SU-DHL-6 (cell line): Measurements from ENCODE around the gene FAM171A1.

Experiments
- H2AFZ ChIP-seq: fragments of 200-600 bp; sonication (generic); 2 replicates; pipeline ENCODE4 v1.6.1; 2014; ENCODE audit warnings: low read depth, mild to moderate bottlenecking, moderate library complexity, mixed read lengths, antibody characterized with exemption, low read length; ENCODE audit not compliant: severe bottlenecking
- H3F3A ChIP-seq: fragments of 200-600 bp; shearing (Covaris generic); 2 replicates; pipeline ENCODE4 v1.6.0; 2016; ENCODE audit warnings: antibody characterized with exemption, mild to moderate bottlenecking; ENCODE audit not compliant: insufficient read depth
- H3K27ac ChIP-seq: fragments of 200-600 bp; sonication (generic); 2 replicates; pipeline ENCODE4 v1.5.1; 2016; ENCODE audit warnings: low read depth, mild to moderate bottlenecking, low read length, moderate library complexity, mixed read lengths
- H3K27me3 ChIP-seq: fragments of 200-600 bp; sonication (generic), shearing (Covaris generic); 2 replicates; pipeline ENCODE4 v1.6.0; 2014; ENCODE audit warnings: mild to moderate bottlenecking, low read length
- H3K36me3 ChIP-seq: fragments of 200-600 bp; sonication (generic); 2 replicates; pipeline ENCODE4 v1.6.1; 2014; ENCODE audit warnings: mild to moderate bottlenecking, low read length, mixed read lengths
- H3K4me2 ChIP-seq: fragments of 300-600, 200-600 bp; shearing (Covaris generic), sonication (generic); 2 replicates; pipeline ENCODE4 v1.6.0; 2014; ENCODE audit warnings: low read length, low read depth, mild to moderate bottlenecking; ENCODE audit not compliant: poor library complexity, severe bottlenecking
- H3K4me3 ChIP-seq: fragments of 200-600 bp; sonication (generic); 2 replicates; pipeline ENCODE4 v1.5.1; 2014; ENCODE audit warnings: antibody characterized with exemption, low read length, mild to moderate bottlenecking, mixed read lengths; ENCODE audit not compliant: insufficient read depth, poor library complexity, severe bottlenecking
- H3K79me2 ChIP-seq: fragments of 200-600 bp; sonication (generic); 2 replicates; pipeline ENCODE4 v1.6.1; 2014; ENCODE audit warnings: mild to moderate bottlenecking, low read length, moderate library complexity; ENCODE audit not compliant: insufficient read depth
- H3K9ac ChIP-seq: fragments of 200-600 bp; sonication (generic); 2 replicates; pipeline ENCODE4 v1.7.0; 2014; ENCODE audit warnings: mild to moderate bottlenecking, low read length
- H3K9me2 ChIP-seq: fragments of 200-600 bp; sonication (generic); replicated peaks from 2 replicates; pipeline ENCODE4 v1.6.1; 2014; ENCODE audit warnings: low read length; ENCODE audit not compliant: insufficient read depth
- H3K9me3 ChIP-seq: fragments of 200-600 bp; sonication (generic); 2 replicates; pipeline ENCODE4 v1.6.1; 2014; ENCODE audit warnings: low read length, mixed read lengths; ENCODE audit not compliant: insufficient read depth
- H4K20me1 ChIP-seq: fragments of 200-600 bp; sonication (generic); 2 replicates; pipeline ENCODE4 v1.6.1; 2014; ENCODE audit warnings: low read depth, mild to moderate bottlenecking, antibody characterized with exemption, low read length, moderate library complexity, mixed read lengths
- EZH2phosphoT487 ChIP-seq: fragments of 200-600 bp; sonication (generic), shearing (Covaris generic); conservative IDR thresholded peaks from 2 replicates; pipeline ENCODE4 v1.6.1; 2018; ENCODE audit warnings: mild to moderate bottlenecking, antibody characterized with exemption, low read length, moderate library complexity, mixed read lengths
- TF ChIP-seq, protein P1 (sequence below): fragments of 200-600 bp; sonication (generic); IDR thresholded peaks from one replicate; pipeline ENCODE4 v1.5.1; 2017; ENCODE audit warnings: antibody characterized with exemption, mild to moderate bottlenecking, low read length, moderate library complexity; ENCODE audit not compliant: insufficient read depth, poor library complexity, severe bottlenecking

FAM171A1 gene

DNA sequence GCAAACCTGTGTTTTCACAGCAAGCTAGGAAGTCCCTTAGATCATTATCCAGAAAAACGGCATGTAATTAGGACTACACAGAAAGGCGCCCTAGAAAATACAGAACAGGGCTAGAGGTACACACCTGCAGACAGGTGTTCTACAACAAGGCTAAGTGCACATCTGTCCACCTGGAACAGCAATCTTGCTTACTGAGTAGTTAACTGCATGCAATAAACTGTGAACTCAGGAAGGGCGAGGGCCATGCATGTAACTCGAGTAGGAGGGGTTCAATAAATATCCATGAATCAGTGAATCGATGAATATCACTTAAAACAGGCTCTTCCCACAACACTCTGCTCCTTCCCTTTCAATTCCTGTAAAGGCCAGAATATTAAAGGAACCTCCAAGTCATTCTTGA lies 22.0 kb downstream of the FAM171A1 start:
- no peaks in the 10 kb centered on the region for H4K20me1 ChIP-seq
- H3K9me2 ChIP-seq = no peaks in the 10 kb centered on the region
- H3K79me2 ChIP-seq = no peaks in the 10 kb centered on the region
- H3K9me3 ChIP-seq = no peaks in the 10 kb centered on the region
- H2AFZ ChIP-seq = no peak overlapping the region
- no peaks in the 10 kb centered on the region for H3K36me3 ChIP-seq
- TF ChIP-seq, protein P1, sequence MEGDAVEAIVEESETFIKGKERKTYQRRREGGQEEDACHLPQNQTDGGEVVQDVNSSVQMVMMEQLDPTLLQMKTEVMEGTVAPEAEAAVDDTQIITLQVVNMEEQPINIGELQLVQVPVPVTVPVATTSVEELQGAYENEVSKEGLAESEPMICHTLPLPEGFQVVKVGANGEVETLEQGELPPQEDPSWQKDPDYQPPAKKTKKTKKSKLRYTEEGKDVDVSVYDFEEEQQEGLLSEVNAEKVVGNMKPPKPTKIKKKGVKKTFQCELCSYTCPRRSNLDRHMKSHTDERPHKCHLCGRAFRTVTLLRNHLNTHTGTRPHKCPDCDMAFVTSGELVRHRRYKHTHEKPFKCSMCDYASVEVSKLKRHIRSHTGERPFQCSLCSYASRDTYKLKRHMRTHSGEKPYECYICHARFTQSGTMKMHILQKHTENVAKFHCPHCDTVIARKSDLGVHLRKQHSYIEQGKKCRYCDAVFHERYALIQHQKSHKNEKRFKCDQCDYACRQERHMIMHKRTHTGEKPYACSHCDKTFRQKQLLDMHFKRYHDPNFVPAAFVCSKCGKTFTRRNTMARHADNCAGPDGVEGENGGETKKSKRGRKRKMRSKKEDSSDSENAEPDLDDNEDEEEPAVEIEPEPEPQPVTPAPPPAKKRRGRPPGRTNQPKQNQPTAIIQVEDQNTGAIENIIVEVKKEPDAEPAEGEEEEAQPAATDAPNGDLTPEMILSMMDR = no peak
- no peak for TF ChIP-seq EZH2phosphoT487
- H3K4me2 ChIP-seq = no peak overlapping the region
- H3K27me3 ChIP-seq = no peaks in the 10 kb centered on the region
- no peak overlapping the region for H3K9ac ChIP-seq
- no peaks in the 10 kb centered on the region for H3F3A ChIP-seq
- no peak overlapping the region for H3K4me3 ChIP-seq
- H3K27ac ChIP-seq = no peak overlapping the region

DNA sequence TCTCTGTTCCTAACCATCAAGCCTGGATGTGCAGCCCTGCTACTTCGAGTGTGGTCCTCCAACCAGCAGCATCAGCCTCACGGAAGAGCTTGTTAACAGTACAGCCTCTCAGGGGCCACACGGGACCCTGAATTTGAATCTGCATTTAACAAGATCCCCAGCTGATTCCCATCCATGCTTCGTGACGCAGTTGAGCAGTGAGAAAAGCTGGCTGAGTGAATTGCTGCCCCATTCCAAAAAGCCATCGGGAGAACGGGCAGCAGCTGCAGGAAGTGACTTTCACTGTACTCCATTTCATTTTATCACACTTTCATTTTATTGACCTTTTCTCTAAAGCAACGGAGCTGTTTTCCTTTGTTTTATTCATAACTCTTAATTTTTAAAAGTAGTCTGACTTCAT lies 22.5 kb downstream of the FAM171A1 start:
- H3K4me2 ChIP-seq = no peak overlapping the region
- no peak overlapping the region for H2AFZ ChIP-seq
- no peak overlapping the region for H3K4me3 ChIP-seq
- no peaks in the 10 kb centered on the region for H3K79me2 ChIP-seq
- no peaks in the 10 kb centered on the region for H3F3A ChIP-seq
- no peaks in the 10 kb centered on the region for H3K9me2 ChIP-seq
- H3K36me3 ChIP-seq = no peaks in the 10 kb centered on the region
- H3K27me3 ChIP-seq = no peaks in the 10 kb centered on the region
- no peaks in the 10 kb centered on the region for H3K9me3 ChIP-seq
- no peaks in the 10 kb centered on the region for H4K20me1 ChIP-seq
- H3K27ac ChIP-seq = no peak overlapping the region
- TF ChIP-seq EZH2phosphoT487 = no peak
- TF ChIP-seq, protein P1 = no peak
- H3K9ac ChIP-seq = no peak overlapping the region

DNA sequence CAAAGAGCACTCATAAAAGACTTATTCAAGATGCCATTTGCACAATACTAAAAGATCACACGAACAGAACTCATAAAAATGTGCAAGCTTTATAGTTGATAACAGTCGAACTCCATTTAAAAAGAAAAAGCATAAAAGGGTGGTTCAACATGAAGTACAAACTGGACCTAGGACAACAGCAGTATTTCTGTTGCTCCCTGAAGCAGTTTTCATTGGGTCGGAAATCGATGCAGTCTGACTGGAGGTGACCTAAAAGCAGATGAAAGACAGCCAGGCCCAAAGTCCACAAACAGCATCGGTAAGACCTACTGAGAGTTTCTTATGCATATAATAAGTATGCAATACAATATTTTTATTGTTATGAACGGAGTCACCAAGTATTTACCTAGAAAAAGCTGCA lies 23.9 kb downstream of the FAM171A1 start:
- no peaks in the 10 kb centered on the region for H3K79me2 ChIP-seq
- H3K4me3 ChIP-seq = no peak overlapping the region
- no peak overlapping the region for H3K27ac ChIP-seq
- no peak for TF ChIP-seq EZH2phosphoT487
- TF ChIP-seq, protein P1 = no peak
- no peak overlapping the region for H2AFZ ChIP-seq
- H3K9me2 ChIP-seq = no peaks in the 10 kb centered on the region
- H3K36me3 ChIP-seq = no peaks in the 10 kb centered on the region
- no peaks in the 10 kb centered on the region for H4K20me1 ChIP-seq
- H3K4me2 ChIP-seq = no peak overlapping the region
- H3K27me3 ChIP-seq = no peaks in the 10 kb centered on the region
- no peak overlapping the region for H3K9ac ChIP-seq
- H3F3A ChIP-seq = no peaks in the 10 kb centered on the region
- no peaks in the 10 kb centered on the region for H3K9me3 ChIP-seq
